ENCODE results near the gene COL1A1.
A peak's percentile ranks its signal among the peaks of the same experiment; 100 is the strongest.

Gene COL1A1

DNA sequence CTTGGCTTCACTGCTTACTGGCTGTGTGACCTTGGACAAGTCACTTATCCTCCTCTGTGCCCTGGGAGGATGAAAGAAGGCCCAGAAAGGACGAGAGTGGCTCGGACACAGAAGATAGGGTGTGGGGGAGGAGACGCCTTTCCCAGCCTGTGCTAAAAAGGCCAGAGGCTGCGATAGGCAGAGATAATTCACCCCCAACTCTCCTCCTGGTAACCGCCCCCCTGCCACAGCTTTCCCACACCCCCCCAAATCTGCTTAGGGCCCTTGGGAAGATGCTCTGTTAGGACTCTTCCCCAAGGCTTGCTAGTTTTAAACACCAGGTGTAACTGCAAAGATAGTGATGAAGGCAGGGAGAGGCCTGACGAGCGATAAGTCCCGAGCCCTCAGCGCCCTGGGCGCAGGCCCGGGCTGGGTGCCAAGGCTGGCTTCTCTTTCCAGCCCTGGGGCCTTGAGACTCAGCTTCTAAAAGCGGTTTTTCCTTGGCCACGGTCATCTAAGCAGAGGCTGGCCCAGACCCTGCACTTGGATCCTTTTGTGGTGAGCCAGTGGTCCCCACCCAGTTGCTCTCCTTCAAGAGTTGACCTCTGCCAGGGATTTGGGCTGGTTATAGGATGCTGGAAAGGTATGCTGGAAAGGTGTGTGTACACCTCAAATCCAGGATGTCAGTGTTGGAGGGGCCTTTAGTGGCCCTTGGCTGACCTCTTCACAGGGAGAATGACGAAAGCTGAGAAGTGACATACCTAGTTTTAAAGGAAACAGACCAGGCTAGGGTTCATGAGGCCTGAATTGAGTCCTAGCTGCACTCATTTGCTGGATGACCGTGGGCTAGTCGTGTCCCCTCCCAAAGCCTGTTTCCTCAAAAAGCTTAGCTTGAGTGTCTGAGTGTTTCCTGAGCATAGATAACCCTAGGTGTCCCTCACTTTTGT, 47.5 kb downstream of the COL1A1 start:
- DNase-seq: peak in 2 of 3 donors; percentile 38 to 52

DNA sequence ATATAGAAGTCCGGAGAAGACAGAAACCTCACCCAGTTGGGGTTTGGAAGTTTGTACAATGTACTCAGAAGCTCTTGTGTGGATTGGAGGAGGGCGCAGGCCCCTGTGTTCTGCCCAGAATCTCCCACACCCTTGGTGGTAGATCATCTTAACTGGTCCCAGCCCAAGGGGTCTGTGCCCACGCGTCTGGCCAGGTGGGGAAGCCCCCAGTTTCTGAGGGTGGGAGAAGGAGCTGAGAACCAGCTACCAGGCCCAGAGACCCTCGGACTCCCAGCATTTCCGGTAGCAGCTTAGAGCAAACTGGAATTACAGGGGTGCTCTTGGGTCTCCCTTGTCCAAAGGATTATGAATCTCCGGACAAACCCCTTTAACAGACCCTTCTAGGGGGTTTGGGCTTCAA, 48.7 kb downstream of the COL1A1 start:
- no peak for DNase-seq

DNA sequence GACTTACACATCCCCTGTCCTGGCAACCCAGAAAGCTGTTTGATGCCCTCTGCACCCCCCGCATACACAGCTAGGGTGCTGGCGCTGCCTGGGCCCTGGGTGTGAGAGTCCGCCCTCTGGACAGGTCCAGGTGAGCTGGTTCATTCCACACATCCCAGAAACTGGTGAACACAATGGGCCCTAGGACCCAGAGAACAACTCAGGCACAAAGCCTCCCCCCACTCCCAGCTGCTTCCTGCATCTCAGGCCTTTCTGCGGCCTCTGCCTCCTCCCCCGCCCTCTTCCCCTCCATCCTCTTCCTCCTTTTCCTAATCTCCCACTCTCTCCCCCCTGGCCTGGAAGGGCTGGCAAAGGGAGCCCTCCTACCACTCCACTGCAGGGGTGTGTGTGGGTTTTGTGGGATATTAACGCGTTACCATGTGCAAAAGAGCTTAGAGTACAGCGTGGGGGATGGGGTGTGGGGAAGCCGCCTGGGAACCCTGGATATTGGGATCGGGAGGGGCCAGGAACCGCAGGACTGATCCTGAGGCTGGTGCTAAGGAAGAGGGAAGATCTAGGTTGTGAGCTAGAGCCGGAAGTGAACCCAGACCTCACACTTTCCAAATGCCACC, 49.4 kb downstream of the COL1A1 start:
- peak; percentile 74 to 84 (median 75) for DNase-seq

DNA sequence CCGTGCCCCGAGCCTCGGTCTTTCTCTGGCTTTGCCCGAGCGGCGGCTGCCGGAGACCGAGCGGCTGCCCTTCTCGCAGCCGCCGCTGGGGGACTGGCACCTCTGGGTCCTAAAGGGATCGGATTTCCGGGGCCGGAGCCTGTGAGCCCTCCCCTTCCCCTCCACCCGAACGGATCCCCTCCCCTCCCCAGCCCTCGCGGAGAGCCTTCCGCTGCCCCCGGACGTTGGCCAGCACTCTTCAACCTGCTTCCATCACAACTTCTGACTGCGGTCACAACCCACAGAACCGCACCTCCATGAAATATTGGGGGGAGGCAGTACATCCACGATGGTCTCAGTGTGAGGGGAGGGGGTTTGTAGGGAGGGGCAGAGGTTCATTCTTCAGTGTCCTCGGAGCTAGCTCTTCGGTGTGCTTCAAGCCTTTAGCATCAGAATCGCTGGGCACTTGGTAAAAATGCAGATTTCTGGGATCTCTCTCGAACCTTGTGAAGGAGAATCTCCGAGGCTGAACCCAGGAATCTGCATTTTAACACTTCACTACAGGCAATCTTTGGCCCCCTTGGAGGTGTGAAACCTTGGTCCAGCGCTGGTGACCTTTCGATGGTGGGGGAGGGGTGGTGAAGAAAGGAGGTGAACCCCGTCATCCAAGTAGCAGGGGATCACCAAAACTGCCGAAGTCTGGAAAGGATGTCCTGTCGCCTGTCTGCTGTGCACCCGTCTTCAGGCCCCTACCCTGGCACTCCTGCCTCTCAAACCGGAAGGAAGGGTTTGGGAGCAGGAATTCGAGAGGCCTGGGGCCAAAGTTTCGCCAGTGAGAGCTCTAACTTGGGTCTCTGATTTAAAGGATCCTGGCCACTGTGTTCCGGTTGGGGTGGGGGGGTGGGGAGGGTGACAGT, 50.1 kb downstream of the COL1A1 start:
- peak; percentile 91 to 96 (median 94) for DNase-seq

DNA sequence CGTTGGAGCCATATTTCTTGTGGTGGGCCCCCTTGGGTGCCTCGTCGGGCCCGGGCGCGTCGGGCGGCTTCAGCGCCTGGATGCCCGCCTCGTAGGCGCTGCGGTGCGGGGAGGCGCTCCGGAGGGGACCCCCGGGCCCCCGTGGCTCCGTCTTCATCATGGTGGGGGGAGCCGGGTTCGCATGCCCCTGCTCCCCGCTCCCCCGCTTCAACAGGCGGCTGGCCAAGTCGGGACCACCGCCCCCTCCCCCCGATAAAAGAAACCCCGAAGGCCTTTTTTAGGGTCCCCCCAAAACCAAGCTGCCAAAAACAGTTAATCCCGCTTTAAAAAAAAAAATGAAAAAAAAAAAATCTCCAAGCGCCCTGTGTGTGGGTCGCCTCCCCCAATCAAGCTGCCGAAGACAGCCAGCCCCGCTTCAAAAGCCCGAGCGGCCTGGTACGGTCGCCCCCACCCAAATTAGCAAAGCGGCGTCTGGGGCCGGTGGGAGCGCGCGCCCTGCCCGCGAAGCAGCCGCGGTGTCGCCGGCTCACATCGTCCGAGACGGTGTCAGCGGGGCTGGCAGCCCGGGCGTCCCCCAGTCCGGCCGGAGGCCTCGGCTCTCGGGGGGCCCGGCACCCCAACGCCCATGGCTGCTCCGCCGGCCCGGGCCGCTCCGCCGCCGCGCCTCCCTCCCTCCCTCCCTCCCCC, 50.9 kb downstream of the COL1A1 start, which contains the start of gene PPP1R9B:
TSS of gene PPP1R9B (minus strand) at position 324 of the 687 bp plus-strand sequence. CDS start at position 160, 164 bp downstream.
- DNase-seq: no peak

DNA sequence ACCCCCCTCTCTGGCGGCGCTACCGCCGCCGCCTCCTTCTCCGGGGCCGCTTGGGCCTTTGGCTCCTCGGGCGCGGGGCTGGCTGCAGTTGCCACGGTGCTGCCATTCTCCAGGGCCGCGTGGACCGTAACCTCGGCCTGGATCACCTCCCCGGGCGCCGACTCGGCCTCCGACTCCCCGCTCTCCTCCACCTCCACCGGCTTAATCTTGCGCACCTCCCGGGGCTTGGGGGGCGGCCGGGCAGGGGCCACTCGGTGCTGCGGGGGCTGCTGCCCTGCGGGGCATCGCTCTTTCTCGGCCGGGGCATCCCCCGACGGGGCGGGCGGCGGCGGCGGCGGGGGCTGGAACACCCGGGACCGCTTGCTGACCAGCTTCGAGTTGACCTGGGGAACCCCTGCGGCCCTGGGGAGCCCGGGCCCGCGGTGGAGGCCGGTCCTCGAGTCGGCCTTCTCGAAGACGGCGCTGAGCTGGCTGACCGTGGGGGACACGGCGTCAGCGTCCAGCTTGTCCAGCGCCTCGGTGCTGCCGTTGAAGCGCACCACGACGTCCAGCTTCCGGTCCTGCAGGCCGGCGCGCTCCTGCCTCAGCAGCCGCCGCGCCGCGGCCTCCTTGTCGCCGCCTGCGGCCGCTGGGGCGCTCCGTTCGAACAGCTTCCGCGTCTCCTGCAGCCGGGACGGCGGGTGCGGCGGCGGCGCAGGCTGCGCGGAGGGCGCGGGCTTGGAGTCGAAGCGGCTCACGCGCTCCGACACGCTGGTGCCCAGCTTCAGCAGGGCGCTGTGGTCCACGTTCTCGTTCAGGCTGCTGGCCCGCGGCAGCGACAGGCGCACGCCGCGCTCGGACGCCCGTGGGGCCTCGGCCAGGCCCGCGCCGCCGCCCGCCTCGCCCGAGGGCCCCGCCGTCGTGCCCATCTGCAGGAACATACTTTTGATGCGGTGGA, 51.7 kb downstream of the COL1A1 start:
- DNase-seq: peak; percentile 68 to 85 (median 73)

DNA sequence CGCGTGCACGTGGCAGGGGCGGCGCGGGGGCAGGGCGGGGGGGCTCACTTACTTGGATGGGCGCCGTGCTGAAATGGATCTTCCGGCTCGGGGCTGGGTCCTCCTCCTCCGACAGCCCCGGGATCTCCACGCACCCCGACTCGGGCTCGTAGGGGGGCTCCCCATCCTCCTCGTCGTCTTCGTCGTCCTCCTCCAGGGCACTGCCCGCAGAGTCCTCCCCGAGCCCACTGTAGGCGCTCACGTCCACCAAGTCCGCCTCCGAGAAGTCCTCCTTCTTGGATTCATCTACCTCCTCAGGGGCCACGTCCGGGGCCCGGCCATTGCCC, 52.4 kb downstream of the COL1A1 start:
- DNase-seq: peak in 1 of 3 donors; percentile 41

DNA sequence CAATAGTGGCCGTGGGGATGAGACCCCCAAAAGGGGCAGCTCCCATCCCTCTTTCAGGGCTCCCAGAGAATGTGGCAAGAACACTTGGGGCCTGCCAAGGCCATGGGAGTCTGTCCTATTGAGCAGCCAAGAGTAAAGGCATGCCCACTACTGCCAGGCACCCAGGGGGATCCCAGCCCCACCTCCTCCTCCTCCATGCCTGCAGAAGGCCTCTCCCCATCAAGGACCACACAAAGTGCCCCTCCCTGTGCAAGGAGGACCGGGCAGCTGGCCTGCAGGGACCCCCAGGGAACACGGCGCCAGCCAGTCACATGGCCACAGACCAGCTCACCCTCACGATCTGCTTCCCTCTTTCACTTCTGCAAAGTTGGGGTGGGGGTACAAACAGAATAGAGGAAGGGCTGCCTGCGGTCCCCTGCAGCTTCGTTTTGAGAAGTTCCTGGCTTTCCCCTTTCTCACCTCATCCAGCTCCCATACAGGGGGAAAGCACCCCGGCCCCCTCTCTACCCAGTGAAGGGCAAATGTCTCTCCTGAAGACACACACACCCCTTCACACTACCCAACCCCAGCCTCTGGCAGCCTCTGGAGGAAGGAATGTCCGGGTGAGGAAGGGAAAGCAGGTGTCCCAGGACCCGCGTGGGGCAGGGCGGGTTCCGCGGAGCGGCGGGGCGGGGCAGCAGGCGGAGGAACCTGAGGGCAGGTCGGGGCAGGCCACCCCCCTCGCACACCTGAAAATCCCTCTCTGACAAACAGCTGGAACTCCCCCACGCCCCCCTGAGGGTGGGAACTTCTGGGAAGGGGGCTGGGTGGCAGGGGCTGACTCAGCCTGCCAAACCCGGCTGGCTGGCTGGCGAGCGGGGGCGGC, 53.0 kb downstream of the COL1A1 start:
- peak; percentile 90 to 93 (median 90) for DNase-seq

DNA sequence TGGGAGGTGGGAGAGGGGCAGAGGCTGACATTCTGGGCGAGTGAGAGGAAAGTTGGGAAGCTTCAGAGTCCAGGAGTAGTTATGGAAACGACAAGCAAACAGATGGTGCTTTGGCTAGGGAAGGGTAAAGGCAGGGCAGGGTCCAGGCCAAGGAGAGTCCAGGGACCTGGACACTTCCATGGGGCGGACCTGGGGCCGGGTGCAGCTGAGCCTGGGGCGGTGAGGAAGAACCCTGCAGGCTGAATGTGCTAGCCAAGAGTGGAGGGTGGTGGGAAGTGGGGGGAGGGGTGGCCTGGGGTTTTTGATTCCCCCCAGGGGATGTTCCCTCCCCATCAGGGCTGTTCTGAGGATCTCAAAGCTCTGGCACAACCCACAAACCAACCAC, 53.6 kb downstream of the COL1A1 start:
- no peak for DNase-seq

DNA sequence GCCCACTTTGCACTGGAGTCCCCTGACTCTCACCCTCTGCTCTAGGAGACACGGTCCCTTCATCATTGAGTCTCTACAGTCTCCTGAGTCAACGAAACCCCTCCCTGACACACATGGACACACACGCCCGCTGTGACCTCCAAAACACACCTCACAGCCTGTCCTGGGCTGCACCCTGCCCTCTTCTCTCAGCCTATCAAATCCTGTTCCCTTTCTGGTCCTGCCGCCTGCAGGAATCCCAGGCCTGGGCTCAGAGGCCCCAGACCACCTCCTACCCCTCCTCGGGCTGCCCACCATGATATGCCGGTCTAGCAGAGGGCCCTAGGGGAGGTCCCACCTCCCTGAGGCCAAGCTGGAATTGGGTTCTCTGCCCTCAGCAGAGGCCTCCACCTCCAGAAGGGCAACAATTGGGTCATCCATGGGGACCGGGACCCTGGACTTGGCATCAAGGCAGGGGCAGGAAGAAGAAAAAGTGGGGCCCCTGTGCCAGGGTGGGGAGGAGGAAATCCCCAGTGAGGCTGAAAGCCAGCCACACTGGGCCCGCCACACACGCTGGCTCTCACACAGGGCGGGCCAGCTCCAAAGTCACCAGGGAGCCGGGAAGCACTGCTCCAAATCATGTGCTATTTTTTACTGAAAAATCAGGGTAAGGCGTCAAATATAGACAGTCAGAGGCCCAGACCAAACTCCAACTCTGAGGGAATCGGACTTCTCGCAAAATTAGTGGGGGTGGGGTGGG, 54.3 kb downstream of the COL1A1 start:
- DNase-seq: no peak

DNA sequence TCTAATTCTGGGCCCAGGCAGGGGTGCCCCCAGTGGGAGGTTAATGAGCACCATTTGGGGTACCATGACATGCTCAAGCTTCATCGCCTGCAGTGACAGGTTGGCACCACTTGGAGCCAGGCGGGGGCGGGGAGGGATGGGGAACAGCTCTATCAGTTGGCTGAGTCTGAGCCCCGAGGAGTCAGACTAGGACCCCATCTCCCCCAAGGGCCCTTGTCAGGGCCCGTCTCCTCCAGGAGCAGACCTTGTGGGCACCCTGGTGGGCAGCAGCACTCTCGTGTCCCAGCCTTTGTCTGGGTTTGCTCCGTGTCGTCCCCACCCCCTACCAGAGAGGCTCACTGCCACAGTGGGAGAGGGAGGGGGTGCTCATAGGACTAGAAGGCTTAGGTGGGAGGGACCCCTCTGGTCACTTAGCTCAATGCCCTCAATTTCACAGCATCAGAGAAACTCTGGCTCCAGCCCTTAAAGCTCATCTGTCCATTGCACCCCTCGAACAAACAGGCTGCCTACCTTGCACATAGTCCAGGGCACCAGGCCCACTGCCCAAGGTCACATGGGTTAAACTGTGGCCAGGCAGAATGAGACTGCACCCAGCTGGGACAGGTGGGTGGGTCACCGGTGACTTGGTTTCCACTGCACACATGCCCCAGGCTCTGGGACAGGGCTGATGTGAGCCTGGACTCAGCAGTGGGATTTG, 55.1 kb downstream of the COL1A1 start:
- DNase-seq: peak in 1 of 3 donors; percentile 51

DNA sequence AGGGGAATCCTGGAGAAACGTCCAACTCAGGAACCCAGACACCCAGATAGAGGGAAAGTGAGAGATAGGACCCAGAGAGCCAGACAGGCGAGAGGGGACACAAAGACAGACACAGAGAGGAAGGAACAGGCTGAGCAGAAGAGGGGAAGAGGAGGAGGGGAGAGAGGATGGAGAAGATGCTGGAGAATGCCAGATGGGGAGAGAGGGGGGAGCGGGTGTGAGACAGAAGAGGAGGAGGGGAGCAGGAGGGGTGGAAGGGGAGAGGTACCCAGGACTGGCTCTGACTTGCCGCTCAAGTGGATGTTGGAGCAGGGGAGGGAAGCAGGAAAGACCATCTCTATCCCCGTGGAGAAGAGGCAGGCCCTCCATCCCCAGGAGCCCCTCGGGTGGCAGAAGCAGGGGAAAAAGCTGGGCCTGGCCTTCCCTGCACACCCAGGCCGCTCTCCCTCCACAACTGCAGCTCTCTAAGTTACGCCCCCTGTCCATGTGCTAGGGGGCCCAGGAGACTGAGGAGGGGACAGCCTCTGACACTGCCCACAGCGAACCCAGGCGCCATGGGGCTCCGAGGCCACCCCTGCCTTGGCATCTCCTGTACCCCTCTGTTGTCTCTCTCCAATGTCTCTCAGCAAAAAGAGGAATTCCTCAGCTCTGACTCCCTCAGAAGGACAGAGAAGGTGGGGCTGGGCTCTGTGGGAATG, 55.8 kb downstream of the COL1A1 start:
- DNase-seq: no peak

DNA sequence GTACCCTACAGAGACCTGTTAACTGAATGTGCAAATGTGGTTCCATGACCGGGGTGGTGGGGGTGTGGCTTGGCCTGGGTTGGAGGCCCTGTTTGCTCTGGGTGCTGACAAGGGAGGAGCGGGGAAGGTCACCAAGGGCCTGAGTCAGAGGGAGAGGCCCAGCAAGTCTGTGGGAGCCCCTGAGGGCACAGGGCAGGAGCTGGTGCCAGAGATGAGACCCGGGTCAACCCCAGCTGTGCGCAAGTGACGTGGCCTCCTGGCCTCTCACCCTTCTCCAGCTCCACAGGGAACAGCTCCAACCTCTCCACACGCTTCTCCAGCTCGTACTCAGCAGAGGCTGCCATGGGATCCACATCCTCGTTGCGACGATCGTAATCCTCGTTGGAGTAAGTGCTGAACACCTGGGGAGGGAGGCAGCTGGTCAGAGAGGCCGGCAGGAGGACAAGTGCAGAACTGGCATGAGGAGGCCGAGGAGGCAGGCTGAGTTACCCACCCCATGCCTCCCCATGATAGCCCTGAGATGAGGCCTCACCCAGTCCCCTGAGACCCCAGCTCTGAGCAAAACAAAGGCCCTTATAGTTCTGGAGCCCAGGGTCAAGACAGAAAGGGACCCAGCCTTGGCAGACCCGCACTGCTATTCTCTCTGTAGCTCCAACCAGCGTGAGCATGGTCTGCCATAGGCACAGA, 56.4 kb downstream of the COL1A1 start:
- peak in 1 of 3 donors; percentile 44 for DNase-seq

DNA sequence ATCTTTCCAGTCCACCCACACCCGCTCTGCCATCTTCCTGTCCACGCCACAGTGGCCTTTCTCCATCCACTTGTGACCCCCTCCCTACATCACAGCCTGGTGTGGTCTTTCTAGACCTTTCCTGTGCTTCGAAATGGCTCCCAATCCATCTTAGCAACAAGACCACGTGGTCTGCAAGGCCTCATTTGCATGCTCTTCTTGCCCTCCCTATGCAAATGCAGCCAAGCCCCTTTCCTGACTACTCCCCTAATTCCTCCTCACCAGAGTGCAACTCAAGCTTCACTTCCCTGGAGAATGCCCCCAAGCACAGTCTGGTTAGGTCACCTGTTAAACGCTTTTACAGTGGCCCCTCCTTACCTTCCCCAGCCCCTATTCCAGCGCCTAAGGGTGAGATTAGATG, 57.1 kb downstream of the COL1A1 start:
- no peak for DNase-seq

DNA sequence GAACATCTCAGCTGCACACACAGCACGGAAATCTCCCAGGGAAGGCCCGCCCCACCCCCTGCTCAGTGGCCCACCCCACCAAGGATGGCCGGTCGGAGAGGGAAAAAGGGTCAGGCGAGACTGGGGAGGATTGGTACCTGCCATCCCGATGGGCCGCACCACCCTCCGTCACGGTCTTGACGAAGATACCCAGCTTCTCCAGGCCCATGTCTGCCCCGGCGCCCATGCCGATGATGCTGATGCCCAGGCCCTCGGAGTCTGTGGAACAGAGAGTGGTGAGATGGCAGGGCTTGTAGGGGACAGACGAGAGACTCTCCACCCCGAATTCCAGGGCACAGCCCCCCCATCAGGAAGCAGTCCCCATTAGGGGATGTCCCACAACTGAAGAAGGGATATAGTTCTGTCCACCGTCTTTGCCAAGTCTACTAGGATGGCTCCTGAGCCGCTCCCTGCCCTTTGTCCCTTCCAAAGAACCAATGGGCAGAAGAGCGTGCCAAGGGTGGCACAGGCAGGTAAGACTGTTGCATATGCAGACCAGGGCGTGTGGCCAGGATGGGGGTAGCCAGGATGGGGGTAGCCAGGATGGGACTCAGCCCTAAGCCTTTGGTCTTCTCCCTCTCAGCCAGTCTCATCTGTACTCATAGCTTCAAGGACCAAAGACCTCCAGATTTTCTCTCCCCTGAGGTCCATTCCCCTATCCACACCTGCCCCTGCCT, 57.8 kb downstream of the COL1A1 start:
- no peak for DNase-seq

DNA sequence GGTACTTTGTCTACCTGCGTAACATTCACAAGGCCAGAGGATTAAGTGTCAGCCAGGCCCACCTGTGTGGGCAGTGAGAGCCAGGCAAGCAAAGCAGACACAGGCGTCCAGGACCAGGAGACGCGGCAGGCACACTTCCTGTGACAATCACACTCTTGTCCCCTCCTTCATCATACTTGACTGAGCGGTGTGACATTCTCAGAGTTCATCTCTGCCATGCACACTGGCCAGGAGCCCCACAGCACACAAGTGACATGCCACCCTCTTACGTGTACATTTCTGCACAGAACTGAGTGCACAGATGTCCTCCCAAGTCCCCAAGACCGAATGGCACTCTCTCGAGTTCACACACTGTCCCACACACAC, 59.7 kb downstream of the COL1A1 start:
- no peak for DNase-seq

All from suppressor macrophage treated with lipopolysaccharide for 1 hour (primary cell).